Neural cell (in vitro differentiated cells): ENCODE results near the gene AOAH. TPM values are rescaled to one million over a fixed set of nuclear protein-coding genes. Genes with fewer than 3 reads are reported as not detected.

ENCODE experiments used
- H2AFZ ChIP-seq: fragments of 200-600, 300-800 bp; sonication (generic), shearing (Covaris generic); 2 replicates; pipeline ENCODE4 v1.6.0; 2014; ENCODE audit warnings: low read depth, mild to moderate bottlenecking, antibody characterized with exemption, low read length, moderate library complexity
- H3F3A ChIP-seq: fragments of 200-600 bp; shearing (Covaris generic); 2 replicates; pipeline ENCODE4 v1.6.1; 2016; ENCODE audit warnings: mild to moderate bottlenecking, moderate library complexity, mixed read lengths, antibody characterized with exemption, low read length; ENCODE audit not compliant: insufficient read depth, poor library complexity, severe bottlenecking
- H3K27ac ChIP-seq: fragments of 200-600, 300-800 bp; sonication (generic), shearing (Covaris generic); 2 replicates; pipeline ENCODE4 v1.5.1; 2014; ENCODE audit warnings: mild to moderate bottlenecking, low read length, moderate library complexity
- H3K27me3 ChIP-seq: fragments of 300-800, 200-600 bp; sonication (generic), shearing (Covaris generic); 2 replicates; pipeline ENCODE4 v1.6.0; 2014; ENCODE audit warnings: mild to moderate bottlenecking, low read depth, low read length, moderate library complexity; ENCODE audit not compliant: insufficient read depth
- H3K36me3 ChIP-seq: fragments of 300-800, 200-600 bp; sonication (generic), shearing (Covaris generic); 2 replicates; pipeline ENCODE4 v1.5.1; 2014; ENCODE audit warnings: mild to moderate bottlenecking, antibody characterized with exemption, low read length, moderate library complexity; ENCODE audit not compliant: insufficient read depth
- H3K4me2 ChIP-seq: fragments of 300-800, 200-600 bp; sonication (generic), shearing (Covaris generic); 2 replicates; pipeline ENCODE4 v1.6.0; 2014; ENCODE audit warnings: mild to moderate bottlenecking, low read length
- H3K4me3 ChIP-seq: fragments of 300-800, 200-600 bp; sonication (generic), shearing (Covaris generic); 2 replicates; pipeline ENCODE4 v1.5.1; 2014; ENCODE audit warnings: mild to moderate bottlenecking, low read length, moderate library complexity
- H3K79me2 ChIP-seq: fragments of 200-600 bp; shearing (Covaris generic); replicated peaks from 2 replicates; pipeline ENCODE4 v1.6.0; 2014; ENCODE audit warnings: mild to moderate bottlenecking, low read length, moderate library complexity; ENCODE audit not compliant: insufficient read depth
- H3K9ac ChIP-seq: fragments of 300-800, 200-600 bp; sonication (generic), shearing (Covaris generic); 2 replicates; pipeline ENCODE4 v1.6.1; 2016; ENCODE audit warnings: mild to moderate bottlenecking, low read length, mixed read lengths
- H3K9me2 ChIP-seq: fragments of 200-600 bp; shearing (Covaris generic); 2 replicates; pipeline ENCODE4 v1.6.1; 2016; ENCODE audit warnings: mild to moderate bottlenecking, low read length, mixed read lengths; ENCODE audit not compliant: insufficient read depth
- H3K9me3 ChIP-seq: fragments of 200-600, 300-800 bp; sonication (generic), shearing (Covaris generic); 2 replicates; pipeline ENCODE4 v1.6.1; 2016; ENCODE audit warnings: mild to moderate bottlenecking, mixed run types, low read length, moderate library complexity, mixed read lengths
- H4K20me1 ChIP-seq: fragments of 200-600 bp; shearing (Covaris generic); 2 replicates; pipeline ENCODE4 v1.6.1; 2016; ENCODE audit warnings: mild to moderate bottlenecking, mixed run types; ENCODE audit not compliant: insufficient read depth
- CTCF ChIP-seq: fragments of 450-650 bp; IDR thresholded peaks from 2 replicates; pipeline ENCODE4 v1.5.1; 2014; ENCODE audit warnings: antibody characterized with exemption, mild to moderate bottlenecking, moderate library complexity; ENCODE audit not compliant: poor library complexity, severe bottlenecking
- EP300 ChIP-seq: fragments of 450-650 bp; conservative IDR thresholded peaks from 2 replicates; pipeline ENCODE4 v1.6.1; 2014; ENCODE audit warnings: antibody characterized with exemption, mild to moderate bottlenecking, moderate library complexity; ENCODE audit not compliant: poor library complexity, severe bottlenecking
- MXI1 ChIP-seq: fragments of 450-650 bp; conservative IDR thresholded peaks from 2 replicates; pipeline ENCODE4 v1.6.1; 2014; ENCODE audit warnings: antibody characterized with exemption, mild to moderate bottlenecking; ENCODE audit not compliant: poor library complexity, severe bottlenecking
- POLR2AphosphoS5 ChIP-seq: IDR thresholded peaks from 2 replicates; pipeline ENCODE4 v1.6.1; 2012
- RAD21 ChIP-seq: fragments of 450-650 bp; conservative IDR thresholded peaks from 2 replicates; pipeline ENCODE4 v1.6.1; 2014; ENCODE audit warnings: antibody characterized with exemption, mild to moderate bottlenecking, moderate library complexity
- REST ChIP-seq: IDR thresholded peaks from 2 replicates; pipeline ENCODE4 v1.6.1; 2012; ENCODE audit warnings: borderline replicate concordance
- SMC3 ChIP-seq: fragments of 450-650 bp; conservative IDR thresholded peaks from 2 replicates; pipeline ENCODE4 v1.6.1; 2014; ENCODE audit warnings: antibody characterized with exemption, mild to moderate bottlenecking, moderate library complexity; ENCODE audit not compliant: poor library complexity
- TAF1 ChIP-seq: IDR thresholded peaks from 2 replicates; pipeline ENCODE4 v1.6.1; 2012; ENCODE audit warnings: low read depth
- polyA plus RNA-seq: library from polyadenylated mRNA; depleted of rRNA; stranded (reverse); fragments of >200 nt; gene quantifications from 2 replicates; pipeline ENCODE4 v1.2.3, GENCODE V29; 2014

AOAH gene
- polyA plus RNA-seq, 1 donor from 2014 or later, result 4.3 TPM

- Histone ChIP-seq H3K4me3 (peak overlapping the region; percentile 11), H3K9ac (peak overlapping the region; percentile 59), H3K36me3 (no peaks in the 10 kb centered on the region), H3K27me3 (no peaks in the 10 kb centered on the region), H2AFZ (no peak overlapping the region), H3K9me2 (no peaks in the 10 kb centered on the region), H3F3A (no peaks in the 10 kb centered on the region), H3K4me2 (no peak overlapping the region), H3K9me3 (no peaks in the 10 kb centered on the region), H4K20me1 (no peaks in the 10 kb centered on the region), H3K79me2 (no peaks in the 10 kb centered on the region), H3K27ac (peak overlapping the region; percentile 85)
- TF ChIP-seq TAF1 (no peak), REST (no peak)
Measured at GRCh38 chr7:36765605-36766004, 41.3 kb upstream of the AOAH start.

GRCh38 chr7:36764929-36765328, 40.6 kb upstream of the AOAH start:
- H3K9ac ChIP-seq, result no peak overlapping the region
- no peaks in the 10 kb centered on the region for H3K79me2 ChIP-seq
- H3K36me3 ChIP-seq, result no peaks in the 10 kb centered on the region
- H3K27ac ChIP-seq, result no peak overlapping the region
- H3K9me3 ChIP-seq, result no peaks in the 10 kb centered on the region
- no peaks in the 10 kb centered on the region for H3K9me2 ChIP-seq
- H3K27me3 ChIP-seq, result no peaks in the 10 kb centered on the region
- TF ChIP-seq REST, result no peak
- no peak for TF ChIP-seq CTCF
- no peak for TF ChIP-seq POLR2AphosphoS5
- TF ChIP-seq SMC3, result no peak
- no peak for TF ChIP-seq RAD21
- TF ChIP-seq EP300, result no peak
- no peak for TF ChIP-seq MXI1
- no peak overlapping the region for H3K4me3 ChIP-seq
- H2AFZ ChIP-seq, result no peak overlapping the region
- no peaks in the 10 kb centered on the region for H3F3A ChIP-seq
- H3K4me2 ChIP-seq, result no peak overlapping the region
- H4K20me1 ChIP-seq, result no peaks in the 10 kb centered on the region
